ENCODE results near the gene LDB1.

Gene LDB1

DNA sequence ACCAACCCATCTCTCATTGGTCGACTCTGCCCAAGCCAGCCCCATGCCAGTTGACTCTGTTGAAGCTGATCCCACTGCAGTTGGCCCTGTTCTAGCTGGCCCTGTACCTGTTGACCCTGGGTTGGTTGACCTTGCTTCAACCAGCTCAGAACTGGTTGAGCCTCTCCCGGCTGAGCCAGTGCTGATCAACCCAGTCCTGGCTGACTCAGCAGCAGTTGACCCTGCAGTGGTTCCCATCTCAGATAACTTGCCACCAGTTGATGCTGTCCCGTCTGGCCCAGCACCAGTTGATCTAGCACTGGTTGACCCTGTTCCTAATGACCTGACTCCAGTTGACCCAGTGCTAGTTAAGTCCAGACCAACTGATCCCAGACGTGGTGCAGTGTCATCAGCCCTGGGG is 20.1 kb upstream of the LDB1 start:
- Histone ChIP-seq H3K79me1 (ENCODE audit: low read depth, low read length) (peaks cover 8% of the 10 kb centered on the region), H2BK5ac (ENCODE audit: low read length) (no peak overlapping the region), H3K23ac (ENCODE audit: low read depth, low read length, poor library complexity) (no peak overlapping the region), H3K36me3 (replicated peaks in 1 of 2; ENCODE audit: control insufficient read depth in 2 of 2, insufficient read depth in 2 of 2, low read length in 2 of 2) (peaks cover 62 to 80% of the 10 kb centered on the region in 2 donors), H4K91ac (ENCODE audit: low read depth, low read length, poor library complexity) (no peak overlapping the region), H3K4me2 (ENCODE audit: insufficient read depth, low read length, poor library complexity, severe bottlenecking) (no peak overlapping the region), H3K27me3 (ENCODE audit: control insufficient read depth in 3 of 3, insufficient read depth in 3 of 3, low read depth in 1 of 3, low read length in 3 of 3) (no peaks in the 10 kb centered on the region), H2BK15ac (ENCODE audit: low read length) (no peak overlapping the region), H3K9ac (ENCODE audit: low read depth, low read length, poor library complexity) (peak overlapping the region; percentile 50), H3K14ac (ENCODE audit: low read length) (no peak overlapping the region), H3K27ac (replicated peaks; ENCODE audit: low read length) (no peak overlapping the region), H3K18ac (ENCODE audit: low read length) (no peak overlapping the region), H3K4me1 (ENCODE audit: control insufficient read depth in 2 of 2, insufficient read depth in 1 of 2, low read depth in 1 of 2, low read length in 2 of 2) (no peaks in the 10 kb centered on the region), H3K4ac (ENCODE audit: low read length) (no peak overlapping the region), H2BK12ac (ENCODE audit: low read length) (no peak overlapping the region), H2AFZ (ENCODE audit: low read length) (no peak overlapping the region), H3K4me3 (ENCODE audit: low read length in 2 of 2) (no peak overlapping the region), H4K8ac (ENCODE audit: low read depth, low read length) (no peak overlapping the region), H2AK5ac (ENCODE audit: low read depth, low read length) (no peak overlapping the region), H2BK120ac (ENCODE audit: low read depth, low read length) (no peak overlapping the region), H3K9me3 (replicated peaks in 1 of 2; ENCODE audit: control insufficient read depth in 2 of 2, insufficient read depth in 1 of 2, low read depth in 1 of 2, low read length in 2 of 2) (no peaks in the 10 kb centered on the region)
- no CpG with 5 or more reads among the region's 4 CpGs for WGBS, 2 donors (ENCODE audit: extremely low coverage in 2 of 2, insufficient read length in 2 of 2, insufficient replicate concordance in 1 of 2)
- DNase-seq (ENCODE audit: low spot score) = no peak

DNA sequence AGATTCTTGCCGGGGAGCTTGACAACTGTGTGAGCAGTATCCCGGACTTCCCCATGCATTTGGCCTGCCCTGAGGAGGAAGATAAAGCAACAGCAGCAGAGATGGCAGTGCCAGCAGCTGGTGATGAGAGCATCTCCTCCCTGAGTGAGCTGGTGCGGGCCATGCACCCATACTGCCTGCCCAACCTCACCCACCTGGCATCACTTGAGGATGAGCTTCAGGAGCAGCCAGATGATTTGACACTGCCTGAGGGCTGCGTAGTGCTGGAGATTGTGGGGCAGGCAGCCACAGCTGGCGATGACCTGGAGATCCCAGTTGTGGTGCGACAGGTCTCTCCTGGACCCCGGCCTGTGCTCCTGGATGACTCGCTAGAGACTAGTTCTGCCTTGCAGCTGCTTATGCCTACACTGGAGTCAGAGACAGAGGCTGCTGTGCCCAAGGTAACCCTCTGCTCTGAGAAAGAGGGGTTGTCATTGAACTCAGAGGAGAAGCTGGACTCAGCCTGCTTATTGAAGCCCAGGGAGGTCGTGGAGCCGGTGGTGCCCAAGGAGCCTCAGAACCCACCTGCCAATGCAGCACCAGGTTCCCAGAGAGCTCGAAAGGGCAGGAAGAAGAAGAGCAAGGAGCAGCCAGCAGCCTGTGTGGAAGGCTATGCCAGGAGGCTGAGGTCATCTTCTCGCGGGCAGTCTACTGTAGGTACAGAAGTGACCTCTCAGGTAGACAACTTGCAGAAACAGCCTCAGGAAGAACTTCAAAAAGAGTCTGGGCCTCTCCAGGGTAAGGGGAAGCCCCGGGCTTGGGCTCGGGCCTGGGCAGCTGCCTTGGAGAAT is 19.3 kb upstream of the LDB1 start:
- H4K8ac ChIP-seq (ENCODE audit: low read depth, low read length) = no peak overlapping the region
- H3K14ac ChIP-seq (ENCODE audit: low read length) = no peak overlapping the region
- H2AK5ac ChIP-seq (ENCODE audit: low read depth, low read length) = no peak overlapping the region
- H2BK5ac ChIP-seq (ENCODE audit: low read length) = no peak overlapping the region
- H3K4ac ChIP-seq (ENCODE audit: low read length) = no peak overlapping the region
- peak overlapping the region; percentile 62 for H3K23ac ChIP-seq (ENCODE audit: low read depth, low read length, poor library complexity)
- H3K4me1 ChIP-seq (ENCODE audit: control insufficient read depth in 2 of 2, insufficient read depth in 1 of 2, low read depth in 1 of 2, low read length in 2 of 2) = peaks cover 2% of the 10 kb centered on the region in 2 donors
- peak overlapping the region; percentile 61 for H3K9ac ChIP-seq (ENCODE audit: low read depth, low read length, poor library complexity)
- no peak for DNase-seq (ENCODE audit: low spot score)
- no peaks in the 10 kb centered on the region for H3K9me3 ChIP-seq (replicated peaks in 1 of 2; ENCODE audit: control insufficient read depth in 2 of 2, insufficient read depth in 1 of 2, low read depth in 1 of 2, low read length in 2 of 2)
- no peak overlapping the region for H3K4me2 ChIP-seq (ENCODE audit: insufficient read depth, low read length, poor library complexity, severe bottlenecking)
- H2AFZ ChIP-seq (ENCODE audit: low read length) = no peak overlapping the region
- H3K27ac ChIP-seq (replicated peaks; ENCODE audit: low read length) = no peak overlapping the region
- no CpG with 5 or more reads among the region's 15 CpGs for WGBS, 2 donors (ENCODE audit: extremely low coverage in 2 of 2, insufficient read length in 2 of 2, insufficient replicate concordance in 1 of 2)
- peak overlapping the region; percentile 64 for H4K91ac ChIP-seq (ENCODE audit: low read depth, low read length, poor library complexity)
- H3K18ac ChIP-seq (ENCODE audit: low read length) = no peak overlapping the region
- no peak overlapping the region for H2BK120ac ChIP-seq (ENCODE audit: low read depth, low read length)
- H3K27me3 ChIP-seq (ENCODE audit: control insufficient read depth in 3 of 3, insufficient read depth in 3 of 3, low read depth in 1 of 3, low read length in 3 of 3) = no peaks in the 10 kb centered on the region
- no peak overlapping the region for H2BK12ac ChIP-seq (ENCODE audit: low read length)
- peak overlapping the region in 1 of 2 donors; percentile 23 for H3K4me3 ChIP-seq (ENCODE audit: low read length in 2 of 2)
- H2BK15ac ChIP-seq (ENCODE audit: low read length) = no peak overlapping the region
- peaks cover 56 to 78% of the 10 kb centered on the region in 2 donors for H3K36me3 ChIP-seq (replicated peaks in 1 of 2; ENCODE audit: control insufficient read depth in 2 of 2, insufficient read depth in 2 of 2, low read length in 2 of 2)
- H3K79me1 ChIP-seq (ENCODE audit: low read depth, low read length) = peaks cover 8% of the 10 kb centered on the region

DNA sequence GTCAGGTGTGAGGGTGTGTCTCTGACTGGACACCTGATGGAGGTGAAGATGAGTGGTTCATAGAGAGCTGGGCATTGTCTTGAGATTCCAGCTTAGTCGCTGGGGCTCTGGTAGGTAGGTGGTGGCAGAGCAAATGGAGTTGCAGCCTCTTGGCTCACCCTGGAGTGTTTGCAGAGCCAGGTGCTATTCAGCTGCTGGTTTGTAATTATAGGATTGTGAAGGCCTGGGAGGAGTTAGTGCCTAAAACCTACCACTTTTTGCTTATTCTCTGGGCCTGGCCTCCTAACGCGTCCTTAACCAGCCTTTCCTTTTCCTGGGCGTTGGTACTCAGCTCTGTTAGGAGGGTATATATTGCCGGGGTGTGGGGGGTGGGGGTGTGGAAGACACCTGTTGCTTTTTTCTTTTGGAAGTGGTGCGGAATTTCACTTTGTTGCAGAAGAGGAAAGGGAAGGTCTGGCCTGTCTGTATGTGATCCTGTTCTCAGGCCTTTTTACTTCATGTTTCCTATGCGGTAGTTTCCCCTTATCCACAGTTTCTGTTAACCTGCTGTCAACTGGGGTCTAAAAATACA is 15.9 kb upstream of the LDB1 start:
- H3K79me1 ChIP-seq (ENCODE audit: low read depth, low read length) = peaks cover 8% of the 10 kb centered on the region
- H3K4ac ChIP-seq (ENCODE audit: low read length) = no peak overlapping the region
- H4K8ac ChIP-seq (ENCODE audit: low read depth, low read length) = no peak overlapping the region
- H2BK12ac ChIP-seq (ENCODE audit: low read length) = no peak overlapping the region
- WGBS, 2 donors (ENCODE audit: extremely low coverage in 2 of 2, insufficient read length in 2 of 2, insufficient replicate concordance in 1 of 2) = no CpG with 5 or more reads among the region's 7 CpGs
- H2AK5ac ChIP-seq (ENCODE audit: low read depth, low read length) = no peak overlapping the region
- no peak overlapping the region for H3K14ac ChIP-seq (ENCODE audit: low read length)
- H2BK15ac ChIP-seq (ENCODE audit: low read length) = no peak overlapping the region
- DNase-seq (ENCODE audit: low spot score) = no peak
- no peak overlapping the region for H3K4me3 ChIP-seq (ENCODE audit: low read length in 2 of 2)
- H3K4me1 ChIP-seq (ENCODE audit: control insufficient read depth in 2 of 2, insufficient read depth in 1 of 2, low read depth in 1 of 2, low read length in 2 of 2) = peaks cover 4 to 5% of the 10 kb centered on the region in 2 donors
- H4K91ac ChIP-seq (ENCODE audit: low read depth, low read length, poor library complexity) = no peak overlapping the region
- H2AFZ ChIP-seq (ENCODE audit: low read length) = no peak overlapping the region
- H3K9ac ChIP-seq (ENCODE audit: low read depth, low read length, poor library complexity) = no peak overlapping the region
- H2BK120ac ChIP-seq (ENCODE audit: low read depth, low read length) = no peak overlapping the region
- H3K27ac ChIP-seq (replicated peaks; ENCODE audit: low read length) = no peak overlapping the region
- H3K18ac ChIP-seq (ENCODE audit: low read length) = no peak overlapping the region
- no peak overlapping the region for H2BK5ac ChIP-seq (ENCODE audit: low read length)
- peaks cover 34 to 50% of the 10 kb centered on the region in 2 donors for H3K36me3 ChIP-seq (replicated peaks in 1 of 2; ENCODE audit: control insufficient read depth in 2 of 2, insufficient read depth in 2 of 2, low read length in 2 of 2)
- H3K23ac ChIP-seq (ENCODE audit: low read depth, low read length, poor library complexity) = no peak overlapping the region
- H3K9me3 ChIP-seq (replicated peaks in 1 of 2; ENCODE audit: control insufficient read depth in 2 of 2, insufficient read depth in 1 of 2, low read depth in 1 of 2, low read length in 2 of 2) = no peaks in the 10 kb centered on the region
- H3K27me3 ChIP-seq (ENCODE audit: control insufficient read depth in 3 of 3, insufficient read depth in 3 of 3, low read depth in 1 of 3, low read length in 3 of 3) = no peaks in the 10 kb centered on the region
- no peak overlapping the region for H3K4me2 ChIP-seq (ENCODE audit: insufficient read depth, low read length, poor library complexity, severe bottlenecking)

DNA sequence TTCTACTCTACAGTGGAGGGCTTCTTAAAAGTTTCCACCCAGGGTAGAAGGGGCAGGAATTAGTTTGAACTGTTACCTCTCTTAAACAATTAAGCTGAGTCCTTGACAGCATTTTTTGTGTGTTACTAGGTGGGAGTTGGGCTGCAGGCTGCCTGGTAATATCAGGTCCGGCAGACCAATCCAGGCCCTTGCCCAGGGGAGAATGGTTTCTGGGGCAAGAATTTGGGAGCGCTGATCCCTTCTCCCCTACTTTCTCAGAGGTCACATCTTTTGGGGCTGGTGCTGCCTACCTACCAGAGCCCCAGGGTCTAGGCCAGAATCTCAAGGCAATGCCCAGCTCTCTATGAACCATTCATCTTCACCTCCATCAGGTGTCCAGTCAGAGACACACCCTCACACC is 14.2 kb upstream of the LDB1 start:
- Histone ChIP-seq H2BK15ac (ENCODE audit: low read length) (no peak overlapping the region), H2BK5ac (ENCODE audit: low read length) (no peak overlapping the region), H3K36me3 (replicated peaks in 1 of 2; ENCODE audit: control insufficient read depth in 2 of 2, insufficient read depth in 2 of 2, low read length in 2 of 2) (peaks cover 18 to 33% of the 10 kb centered on the region in 2 donors), H2AFZ (ENCODE audit: low read length) (no peak overlapping the region), H3K4ac (ENCODE audit: low read length) (no peak overlapping the region), H2AK5ac (ENCODE audit: low read depth, low read length) (no peak overlapping the region), H2BK12ac (ENCODE audit: low read length) (no peak overlapping the region), H3K23ac (ENCODE audit: low read depth, low read length, poor library complexity) (no peak overlapping the region), H4K8ac (ENCODE audit: low read depth, low read length) (no peak overlapping the region), H3K4me3 (ENCODE audit: low read length in 2 of 2) (peak overlapping the region in 1 of 2 donors; percentile 65), H3K79me1 (ENCODE audit: low read depth, low read length) (peaks cover 7% of the 10 kb centered on the region), H3K18ac (ENCODE audit: low read length) (no peak overlapping the region), H3K14ac (ENCODE audit: low read length) (no peak overlapping the region), H3K4me2 (ENCODE audit: insufficient read depth, low read length, poor library complexity, severe bottlenecking) (peak overlapping the region; percentile 88), H2BK120ac (ENCODE audit: low read depth, low read length) (no peak overlapping the region), H3K9ac (ENCODE audit: low read depth, low read length, poor library complexity) (no peak overlapping the region), H3K27me3 (ENCODE audit: control insufficient read depth in 3 of 3, insufficient read depth in 3 of 3, low read depth in 1 of 3, low read length in 3 of 3) (no peaks in the 10 kb centered on the region), H3K27ac (replicated peaks; ENCODE audit: low read length) (no peak overlapping the region), H4K91ac (ENCODE audit: low read depth, low read length, poor library complexity) (no peak overlapping the region), H3K4me1 (ENCODE audit: control insufficient read depth in 2 of 2, insufficient read depth in 1 of 2, low read depth in 1 of 2, low read length in 2 of 2) (peaks cover 4 to 5% of the 10 kb centered on the region in 2 donors), H3K9me3 (replicated peaks in 1 of 2; ENCODE audit: control insufficient read depth in 2 of 2, insufficient read depth in 1 of 2, low read depth in 1 of 2, low read length in 2 of 2) (no peaks in the 10 kb centered on the region)
- WGBS, 2 donors (ENCODE audit: extremely low coverage in 2 of 2, insufficient read length in 2 of 2, insufficient replicate concordance in 1 of 2) = no CpG with 5 or more reads among the region's 2 CpGs
- DNase-seq (ENCODE audit: low spot score) = no peak
